ENCODE results near the gene SETD5. TPM values are rescaled to one million over a fixed set of nuclear protein-coding genes. Genes with fewer than 3 reads are reported as not detected.

The SETD5 gene
- polyA plus RNA-seq, 4 donors: 9.5 to 87.0 (median 20.0) TPM

DNA sequence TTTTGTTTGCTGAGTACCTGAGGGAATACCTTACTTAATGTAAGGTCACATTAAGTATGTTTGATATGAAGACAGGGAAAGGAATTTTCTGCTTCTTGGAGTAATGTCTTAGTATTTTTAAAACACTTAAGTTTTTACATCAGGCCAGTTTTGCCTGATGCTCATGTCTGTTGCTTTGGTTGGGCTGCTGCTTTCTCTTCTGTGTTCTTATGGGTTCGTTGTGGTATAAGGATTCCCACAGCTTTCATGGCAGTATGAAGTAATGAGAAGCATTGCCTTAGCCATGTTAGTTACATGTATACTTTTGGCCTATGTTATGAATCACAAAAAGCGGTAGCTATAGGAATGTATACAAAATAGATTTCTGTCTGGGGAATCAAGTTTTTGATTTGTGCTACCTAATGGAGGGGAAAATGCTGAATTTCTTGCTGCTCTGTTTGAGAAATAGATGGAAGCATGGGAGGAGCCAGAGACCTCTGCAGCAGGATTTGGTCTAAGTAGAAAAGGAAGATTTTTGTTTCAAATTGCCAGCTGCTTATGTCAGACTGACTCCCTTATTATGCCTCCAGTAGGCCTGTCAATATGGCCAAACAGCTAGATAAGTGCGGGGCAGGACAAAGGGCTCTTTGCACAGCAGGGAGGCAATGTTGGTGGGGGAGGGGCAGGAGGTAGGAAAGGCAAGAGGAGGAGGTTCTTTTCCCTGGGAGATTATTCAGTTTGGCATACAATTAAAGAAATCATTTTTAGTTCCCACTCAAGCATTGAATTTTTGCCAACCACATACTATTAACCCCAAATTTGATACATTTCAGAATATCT is 5.2 kb downstream of the SETD5 start:
- Histone ChIP-seq H3K4me1 (ENCODE audit: control insufficient read depth in 3 of 3, insufficient read depth in 2 of 3, low read depth in 1 of 3, low read length in 2 of 3) (peaks cover 7 to 51% (median 17%) of the 10 kb centered on the region in 3 donors), H3K36me3 (ENCODE audit: control insufficient read depth in 3 of 3, insufficient read depth in 2 of 3, low read depth in 1 of 3, low read length in 3 of 3) (peaks cover 0 to 5% (median 0%) of the 10 kb centered on the region in 3 donors), H3K27ac (ENCODE audit: low read depth in 1 of 3, low read length in 2 of 3) (peak overlapping the region; percentile 27 to 59 (median 32)), H3K4me3 (ENCODE audit: low read depth in 1 of 3, low read length in 3 of 3) (peak overlapping the region in 1 of 3 donors; percentile 1), H3K27me3 (ENCODE audit: control insufficient read depth in 3 of 3, insufficient read depth in 3 of 3, low read length in 3 of 3) (no peaks in the 10 kb centered on the region), H3K9me3 (ENCODE audit: control insufficient read depth in 2 of 2, insufficient read depth in 1 of 2, low read depth in 1 of 2, low read length in 1 of 2) (no peaks in the 10 kb centered on the region)
- WGBS, 3 donors: 9 to 23% (median 23%) methylated on average over 3 of the region's 3 CpGs
- DNase-seq: peak; percentile 83 to 91
- no peak for FAIRE-seq

DNA sequence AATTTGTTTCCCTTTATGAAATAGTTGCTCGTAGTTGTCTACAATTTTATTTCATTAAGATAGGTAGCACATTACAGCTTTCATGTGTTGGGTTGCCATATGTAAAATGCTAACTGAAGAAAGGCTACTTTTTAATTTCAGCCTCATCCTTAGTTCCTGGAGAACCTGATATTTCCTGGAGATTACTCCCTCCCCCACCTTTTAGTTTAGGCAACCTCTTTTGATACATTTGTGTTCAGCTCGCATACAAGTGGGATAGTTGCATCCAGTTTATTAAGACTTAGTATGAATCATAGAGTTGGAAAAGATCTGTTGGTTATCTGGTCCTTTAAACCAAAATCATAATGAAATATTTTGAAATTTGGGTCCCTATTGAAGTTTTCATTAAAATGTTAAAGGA is 6.0 kb downstream of the SETD5 start:
- H3K27me3 ChIP-seq (ENCODE audit: control insufficient read depth in 3 of 3, insufficient read depth in 3 of 3, low read length in 3 of 3): no peaks in the 10 kb centered on the region
- no peaks in the 10 kb centered on the region for H3K9me3 ChIP-seq (ENCODE audit: control insufficient read depth in 2 of 2, insufficient read depth in 1 of 2, low read depth in 1 of 2, low read length in 1 of 2)
- DNase-seq (no peak), FAIRE-seq (no peak)
- H3K4me1 ChIP-seq (ENCODE audit: control insufficient read depth in 3 of 3, insufficient read depth in 2 of 3, low read depth in 1 of 3, low read length in 2 of 3): peaks cover 7 to 51% (median 17%) of the 10 kb centered on the region in 3 donors
- 31 to 50% (median 44%) methylated on average over 2 of the region's 2 CpGs for WGBS, 3 donors
- no peak overlapping the region for H3K4me3 ChIP-seq (ENCODE audit: low read depth in 1 of 3, low read length in 3 of 3)
- H3K27ac ChIP-seq (ENCODE audit: low read depth in 1 of 3, low read length in 2 of 3): peak overlapping the region in 1 of 3 donors; percentile 59
- H3K36me3 ChIP-seq (ENCODE audit: control insufficient read depth in 3 of 3, insufficient read depth in 2 of 3, low read depth in 1 of 3, low read length in 3 of 3): peaks cover 0 to 6% (median 0%) of the 10 kb centered on the region in 3 donors

DNA sequence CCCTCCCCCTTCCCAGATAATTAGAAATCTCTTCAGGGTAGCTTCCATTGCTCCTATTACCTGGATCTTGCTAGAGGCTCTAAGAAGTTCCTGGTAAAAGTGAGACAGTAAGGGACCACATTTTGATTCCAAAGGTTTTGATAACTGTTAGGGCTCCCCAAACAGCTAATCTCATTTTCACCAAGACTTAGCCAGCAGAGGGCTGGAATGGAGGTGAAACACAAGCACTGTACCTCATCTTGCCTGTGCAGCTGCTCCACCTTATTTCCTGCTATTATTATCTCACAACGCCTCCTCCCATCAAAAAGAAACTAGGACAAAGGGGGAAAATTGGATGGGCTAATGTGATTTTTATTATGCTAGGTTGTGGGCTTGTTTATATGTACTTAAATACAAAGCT is 7.3 kb downstream of the SETD5 start:
- peaks cover 0 to 6% (median 0%) of the 10 kb centered on the region in 3 donors for H3K36me3 ChIP-seq (ENCODE audit: control insufficient read depth in 3 of 3, insufficient read depth in 2 of 3, low read depth in 1 of 3, low read length in 3 of 3)
- H3K9me3 ChIP-seq (ENCODE audit: control insufficient read depth in 2 of 2, insufficient read depth in 1 of 2, low read depth in 1 of 2, low read length in 1 of 2): no peaks in the 10 kb centered on the region
- no peaks in the 10 kb centered on the region for H3K27me3 ChIP-seq (ENCODE audit: control insufficient read depth in 3 of 3, insufficient read depth in 3 of 3, low read length in 3 of 3)
- 8 to 12% (median 11%) methylated on average over 1 of the region's 1 CpG for WGBS, 3 donors
- FAIRE-seq: no peak
- H3K27ac ChIP-seq (ENCODE audit: low read depth in 1 of 3, low read length in 2 of 3): peak overlapping the region in 2 of 3 donors; percentile 5 to 65
- peak in 1 of 2 donors; percentile 46 for DNase-seq
- no peak overlapping the region for H3K4me3 ChIP-seq (ENCODE audit: low read depth in 1 of 3, low read length in 3 of 3)
- peaks cover 7 to 51% (median 17%) of the 10 kb centered on the region in 3 donors for H3K4me1 ChIP-seq (ENCODE audit: control insufficient read depth in 3 of 3, insufficient read depth in 2 of 3, low read depth in 1 of 3, low read length in 2 of 3)

DNA sequence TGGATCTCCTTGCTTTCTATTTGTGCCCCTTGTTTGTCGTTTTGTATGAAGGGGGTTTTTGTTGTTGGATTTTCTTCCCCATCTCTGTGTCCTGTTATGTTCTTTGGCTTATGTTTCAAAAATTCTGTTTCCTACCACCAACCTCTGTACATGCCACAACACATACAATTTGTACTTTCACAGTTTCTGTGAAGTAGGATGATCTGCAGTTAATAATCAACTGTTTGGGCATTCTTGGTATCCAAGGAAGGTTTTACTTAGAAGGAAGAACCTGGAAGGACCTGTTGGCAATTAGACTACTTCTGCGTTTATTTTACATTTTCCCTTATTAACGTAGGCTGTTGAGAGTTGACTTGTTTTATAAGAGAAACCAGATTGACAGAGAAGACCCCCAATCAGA is 8.3 kb downstream of the SETD5 start:
- Histone ChIP-seq H3K4me3 (ENCODE audit: low read depth in 1 of 3, low read length in 3 of 3) (no peak overlapping the region), H3K4me1 (ENCODE audit: control insufficient read depth in 3 of 3, insufficient read depth in 2 of 3, low read depth in 1 of 3, low read length in 2 of 3) (peaks cover 5 to 45% (median 15%) of the 10 kb centered on the region in 3 donors), H3K27me3 (ENCODE audit: control insufficient read depth in 3 of 3, insufficient read depth in 3 of 3, low read length in 3 of 3) (no peaks in the 10 kb centered on the region), H3K9me3 (ENCODE audit: control insufficient read depth in 2 of 2, insufficient read depth in 1 of 2, low read depth in 1 of 2, low read length in 1 of 2) (no peaks in the 10 kb centered on the region), H3K36me3 (ENCODE audit: control insufficient read depth in 3 of 3, insufficient read depth in 2 of 3, low read depth in 1 of 3, low read length in 3 of 3) (peaks cover 0 to 6% (median 0%) of the 10 kb centered on the region in 3 donors), H3K27ac (ENCODE audit: low read depth in 1 of 3, low read length in 2 of 3) (peak overlapping the region in 1 of 3 donors; percentile 10)
- FAIRE-seq (no peak), DNase-seq (no peak)
- WGBS, 3 donors: 10 to 49% (median 28%) methylated on average over 3 of the region's 3 CpGs

DNA sequence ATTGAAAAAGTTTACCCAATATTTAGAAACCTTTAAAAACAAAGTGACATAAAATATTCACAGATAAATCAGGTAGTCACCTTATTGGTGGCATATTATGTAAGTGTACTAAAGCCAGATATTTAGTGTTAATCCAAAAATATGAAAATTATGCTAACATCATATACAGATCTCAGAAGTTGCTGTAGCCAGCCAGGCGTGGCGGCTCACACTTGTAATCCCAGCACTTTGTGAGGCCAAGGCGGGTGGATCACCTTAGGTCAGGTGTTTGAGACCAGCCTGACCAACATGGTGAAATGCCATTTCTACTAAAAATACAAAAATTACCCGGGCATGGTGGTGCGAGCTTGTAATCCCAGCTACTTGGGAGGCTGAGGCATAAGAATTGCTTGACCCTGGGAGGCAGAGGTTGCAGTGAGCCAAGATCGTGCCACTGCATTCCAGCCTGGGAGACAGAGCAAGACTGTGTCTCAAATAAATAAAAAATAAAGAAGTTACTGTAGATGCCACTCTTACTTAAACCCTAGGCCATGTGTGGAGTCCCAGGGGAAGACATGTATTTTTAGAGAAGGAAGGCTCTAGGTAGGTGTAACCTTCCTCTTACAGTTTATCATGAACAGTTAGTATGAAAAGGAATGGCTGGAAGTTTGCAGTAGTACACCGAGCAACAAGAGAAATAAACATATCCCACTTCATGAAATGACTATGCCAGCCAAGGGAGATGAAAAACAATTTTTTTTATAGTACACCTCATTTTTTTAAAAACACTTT is 9.6 kb downstream of the SETD5 start:
- Histone ChIP-seq H3K27me3 (ENCODE audit: control insufficient read depth in 3 of 3, insufficient read depth in 3 of 3, low read length in 3 of 3) (no peaks in the 10 kb centered on the region), H3K36me3 (ENCODE audit: control insufficient read depth in 3 of 3, insufficient read depth in 2 of 3, low read depth in 1 of 3, low read length in 3 of 3) (peaks cover 0 to 8% (median 0%) of the 10 kb centered on the region in 3 donors), H3K4me3 (ENCODE audit: low read depth in 1 of 3, low read length in 3 of 3) (no peak overlapping the region), H3K27ac (ENCODE audit: low read depth in 1 of 3, low read length in 2 of 3) (no peak overlapping the region), H3K4me1 (ENCODE audit: control insufficient read depth in 3 of 3, insufficient read depth in 2 of 3, low read depth in 1 of 3, low read length in 2 of 3) (peaks cover 5 to 37% (median 14%) of the 10 kb centered on the region in 3 donors), H3K9me3 (ENCODE audit: control insufficient read depth in 2 of 2, insufficient read depth in 1 of 2, low read depth in 1 of 2, low read length in 1 of 2) (no peaks in the 10 kb centered on the region)
- 87 to 88% (median 88%) methylated on average over 7 of the region's 7 CpGs for WGBS, 3 donors
- FAIRE-seq: no peak
- no peak for DNase-seq

DNA sequence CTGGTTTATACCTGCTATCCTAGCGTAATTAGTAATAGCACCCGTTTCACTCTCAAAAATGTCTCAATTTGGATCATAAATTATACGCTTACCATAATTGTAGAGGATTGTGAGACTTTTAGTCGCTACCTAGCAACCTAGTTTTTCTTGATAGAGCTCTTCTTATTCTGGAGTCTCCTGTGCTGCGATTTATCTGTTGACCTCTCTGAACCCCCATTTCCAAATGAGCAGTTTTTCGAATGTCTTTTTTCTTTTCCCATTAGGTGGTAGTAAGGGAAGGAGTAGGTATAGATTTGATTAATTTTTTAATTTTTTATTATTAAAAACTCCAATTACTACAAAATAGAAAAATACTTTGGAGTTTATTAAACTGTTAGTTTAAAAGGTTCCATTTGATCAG is 10.6 kb downstream of the SETD5 start:
- Histone ChIP-seq H3K27me3 (ENCODE audit: control insufficient read depth in 3 of 3, insufficient read depth in 3 of 3, low read length in 3 of 3) (no peaks in the 10 kb centered on the region), H3K4me3 (ENCODE audit: low read depth in 1 of 3, low read length in 3 of 3) (no peak overlapping the region), H3K9me3 (ENCODE audit: control insufficient read depth in 2 of 2, insufficient read depth in 1 of 2, low read depth in 1 of 2, low read length in 1 of 2) (no peaks in the 10 kb centered on the region), H3K4me1 (ENCODE audit: control insufficient read depth in 3 of 3, insufficient read depth in 2 of 3, low read depth in 1 of 3, low read length in 2 of 3) (peaks cover 6 to 30% (median 14%) of the 10 kb centered on the region in 3 donors), H3K27ac (ENCODE audit: low read depth in 1 of 3, low read length in 2 of 3) (no peak overlapping the region), H3K36me3 (ENCODE audit: control insufficient read depth in 3 of 3, insufficient read depth in 2 of 3, low read depth in 1 of 3, low read length in 3 of 3) (peaks cover 0 to 8% (median 0%) of the 10 kb centered on the region in 3 donors)
- DNase-seq: no peak
- 84 to 91% (median 87%) methylated on average over 6 of the region's 6 CpGs for WGBS, 3 donors
- no peak for FAIRE-seq

DNA sequence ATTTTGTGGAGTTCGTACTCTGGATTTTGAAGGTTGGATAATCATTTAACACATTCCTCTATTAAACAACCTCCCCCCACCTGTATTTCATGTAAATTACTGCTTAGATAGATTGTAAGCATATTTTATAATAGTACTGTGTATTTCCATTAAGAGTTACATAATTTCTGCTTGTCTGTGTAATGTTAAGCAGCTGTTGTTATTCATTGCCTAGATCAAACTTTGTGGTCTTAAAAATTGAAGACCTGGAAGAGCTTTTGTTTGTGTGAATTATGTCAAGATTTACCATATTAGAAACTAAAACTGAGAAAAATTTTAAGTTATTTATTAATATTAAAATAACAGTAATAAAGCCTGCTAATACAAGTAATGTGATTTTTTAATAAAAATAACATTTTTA is 11.1 kb downstream of the SETD5 start:
- FAIRE-seq: no peak
- H3K4me1 ChIP-seq (ENCODE audit: control insufficient read depth in 3 of 3, insufficient read depth in 2 of 3, low read depth in 1 of 3, low read length in 2 of 3): peaks cover 4 to 25% (median 12%) of the 10 kb centered on the region in 3 donors
- H3K36me3 ChIP-seq (ENCODE audit: control insufficient read depth in 3 of 3, insufficient read depth in 2 of 3, low read depth in 1 of 3, low read length in 3 of 3): peaks cover 0 to 8% (median 0%) of the 10 kb centered on the region in 3 donors
- no peaks in the 10 kb centered on the region for H3K27me3 ChIP-seq (ENCODE audit: control insufficient read depth in 3 of 3, insufficient read depth in 3 of 3, low read length in 3 of 3)
- no peaks in the 10 kb centered on the region for H3K9me3 ChIP-seq (ENCODE audit: control insufficient read depth in 2 of 2, insufficient read depth in 1 of 2, low read depth in 1 of 2, low read length in 1 of 2)
- H3K4me3 ChIP-seq (ENCODE audit: low read depth in 1 of 3, low read length in 3 of 3): no peak overlapping the region
- no peak overlapping the region for H3K27ac ChIP-seq (ENCODE audit: low read depth in 1 of 3, low read length in 2 of 3)
- DNase-seq: no peak
- WGBS, 3 donors: 74 to 97% (median 94%) methylated on average over 1 of the region's 1 CpG

All from small intestine (tissue), 7 donors.